Body of pancreas (tissue), 4 donors: ENCODE data around the gene SMYD1. TPM values are rescaled to one million over a fixed set of nuclear protein-coding genes. Genes with fewer than 3 reads are reported as not detected.

Source experiments
- ATAC-seq: fragments of 150-250 bp; one replicate; pipeline ENCODE4 v1.9.1; 2016
- DNase-seq, 4 donors: peaks; one replicate each; pipeline ENCODE4 v3.0.0-alpha.2; 2019
- H3K27ac ChIP-seq, 4 donors: fragments of 200-600 bp; sonication (generic); 1 replicate in 3 of 4; 2 replicates in 1 of 4; pipeline versions ENCODE4 v1.5.1 to v1.6.1; 2016 to 2019; ENCODE audit warnings: mild to moderate bottlenecking in 1 of 4, mixed read lengths in 1 of 4, moderate library complexity in 1 of 4
- H3K27me3 ChIP-seq, 2 donors: fragments of 200-600 bp; sonication (generic); one replicate each; pipeline ENCODE4 v1.6.0; 2016; ENCODE audit warnings: mild to moderate bottlenecking in 1 of 2
- H3K36me3 ChIP-seq, 2 donors: fragments of 200-600 bp; sonication (generic); replicated peaks in 1 of 2; 2 replicates each; pipeline ENCODE4 v1.5.1; 2016; ENCODE audit warnings: low read depth in 2 of 2; ENCODE audit not compliant: insufficient read depth in 1 of 2
- H3K4me1 ChIP-seq: fragments of 200-600 bp; sonication (generic); one replicate; pipeline ENCODE4 v1.6.0; 2016
- H3K4me3 ChIP-seq, 2 donors: fragments of 200-600 bp; sonication (generic); 1 replicate in 1 of 2; 2 replicates in 1 of 2; pipeline ENCODE4 v1.5.1; 2016 to 2019
- H3K9me3 ChIP-seq, 3 donors: fragments of 200-600 bp; sonication (generic); 1 replicate in 2 of 3; 2 replicates in 1 of 3; pipeline ENCODE4 v1.5.1; 2016
- POLR2A ChIP-seq, 3 donors: fragments of 450-650 bp; IDR thresholded peaks; one replicate each; pipeline ENCODE4 v1.6.1; 2016; ENCODE audit warnings: antibody characterized with exemption in 3 of 3, mild to moderate bottlenecking in 2 of 3
- WGBS, 2 donors: methylation state at CpG; one replicate each; pipeline ENCODE4 v1.1.5; 2017; 5-methylcytosine and 5-hydroxymethylcytosine counted together
- intact Hi-C: fragments of 100-400 bp; cut with DNase I; formaldehyde crosslinking; loops from one replicate; pipeline ENCODE4 v1.15.1; 2023
- total RNA-seq, 2 donors: library from RNA; depleted of rRNA; stranded (reverse); fragments of >200 nt; gene quantifications; one replicate each; pipeline ENCODE4 v1.1.0, GENCODE V29; 2016
- TF ChIP-seq, protein P1 (sequence below), 7 experiments: fragments of 450-650 bp in 4 of 7; fragments of 200-600 bp in 3 of 7; sonication (generic) in 3 of 7; IDR thresholded peaks; one replicate each; pipeline ENCODE4 v1.5.1; 2016 to 2019; ENCODE audit warnings: antibody characterized with exemption in 7 of 7

The SMYD1 gene
- total RNA-seq, 2 donors from 2014 or later, result not detected

DNA sequence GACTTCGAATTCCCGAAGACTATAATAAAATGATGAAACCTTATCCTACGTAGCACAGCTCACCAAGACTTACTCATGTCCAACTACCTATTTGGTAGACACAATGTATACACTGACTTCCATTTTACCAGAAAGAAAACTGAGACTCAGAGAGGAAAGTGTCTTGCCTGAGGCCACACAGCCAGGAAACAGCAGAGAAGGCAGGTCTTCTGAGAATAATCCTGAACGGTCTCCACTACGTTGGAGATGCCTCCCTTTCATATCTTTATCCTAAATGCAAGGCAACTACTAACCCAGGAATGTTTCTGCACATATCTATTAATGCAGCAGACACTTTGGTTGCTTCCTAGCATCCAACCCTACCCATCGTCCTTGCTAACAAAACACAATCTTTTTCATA is 72.2 kb downstream of the SMYD1 start:
- WGBS, 2 donors, result 64 to 76% methylated on average over 6 of the region's 6 CpGs

DNA sequence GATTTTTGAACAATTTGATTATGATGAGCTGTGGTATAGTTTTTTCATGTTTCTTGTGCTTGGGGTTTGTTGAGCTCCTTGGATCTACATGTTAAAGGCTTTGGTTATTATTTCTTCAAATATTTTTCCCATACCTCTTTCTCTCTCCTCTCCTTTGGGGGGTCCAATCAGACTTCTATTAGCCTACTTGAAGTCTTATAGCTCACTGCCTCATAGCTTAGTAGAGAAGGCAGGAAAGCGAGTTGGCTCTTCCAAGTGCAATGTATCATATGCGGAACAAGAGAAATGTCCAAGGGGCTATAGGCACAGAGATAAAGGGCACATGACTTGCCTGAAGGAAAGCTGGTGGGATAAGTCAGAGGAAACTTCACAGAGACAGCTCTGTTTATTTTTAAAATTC is 74.3 kb downstream of the SMYD1 start:
- no peak for ATAC-seq
- 89 to 90% methylated on average over 2 of the region's 2 CpGs for WGBS, 2 donors
- Histone ChIP-seq H3K27me3 (no peaks in the 10 kb centered on the region), H3K27ac (no peak overlapping the region), H3K36me3 (no peaks in the 10 kb centered on the region), H3K4me3 (no peak overlapping the region), H3K9me3 (no peaks in the 10 kb centered on the region), H3K4me1 (no peaks in the 10 kb centered on the region)
- intact Hi-C loops, result no loop called here
- DNase-seq, result no peak
- TF ChIP-seq, protein P1, sequence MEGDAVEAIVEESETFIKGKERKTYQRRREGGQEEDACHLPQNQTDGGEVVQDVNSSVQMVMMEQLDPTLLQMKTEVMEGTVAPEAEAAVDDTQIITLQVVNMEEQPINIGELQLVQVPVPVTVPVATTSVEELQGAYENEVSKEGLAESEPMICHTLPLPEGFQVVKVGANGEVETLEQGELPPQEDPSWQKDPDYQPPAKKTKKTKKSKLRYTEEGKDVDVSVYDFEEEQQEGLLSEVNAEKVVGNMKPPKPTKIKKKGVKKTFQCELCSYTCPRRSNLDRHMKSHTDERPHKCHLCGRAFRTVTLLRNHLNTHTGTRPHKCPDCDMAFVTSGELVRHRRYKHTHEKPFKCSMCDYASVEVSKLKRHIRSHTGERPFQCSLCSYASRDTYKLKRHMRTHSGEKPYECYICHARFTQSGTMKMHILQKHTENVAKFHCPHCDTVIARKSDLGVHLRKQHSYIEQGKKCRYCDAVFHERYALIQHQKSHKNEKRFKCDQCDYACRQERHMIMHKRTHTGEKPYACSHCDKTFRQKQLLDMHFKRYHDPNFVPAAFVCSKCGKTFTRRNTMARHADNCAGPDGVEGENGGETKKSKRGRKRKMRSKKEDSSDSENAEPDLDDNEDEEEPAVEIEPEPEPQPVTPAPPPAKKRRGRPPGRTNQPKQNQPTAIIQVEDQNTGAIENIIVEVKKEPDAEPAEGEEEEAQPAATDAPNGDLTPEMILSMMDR (IDR thresholded peaks at IDR 0.05), result no peak
- TF ChIP-seq POLR2A (IDR thresholded peaks at IDR 0.05), result no peak

More for the DNA sequence above, 72.2 kb downstream of the SMYD1 start:
- H3K27ac ChIP-seq, result no peak overlapping the region
- no peaks in the 10 kb centered on the region for H3K4me1 ChIP-seq
- intact Hi-C loops, result no loop called here
- H3K36me3 ChIP-seq, result no peaks in the 10 kb centered on the region
- H3K27me3 ChIP-seq, result no peaks in the 10 kb centered on the region
- ATAC-seq, result no peak
- DNase-seq, result no peak
- TF ChIP-seq, protein P1 (IDR thresholded peaks at IDR 0.05), result no peak
- no peak for TF ChIP-seq POLR2A (IDR thresholded peaks at IDR 0.05)
- no peaks in the 10 kb centered on the region for H3K9me3 ChIP-seq
- H3K4me3 ChIP-seq, result no peak overlapping the region

DNA sequence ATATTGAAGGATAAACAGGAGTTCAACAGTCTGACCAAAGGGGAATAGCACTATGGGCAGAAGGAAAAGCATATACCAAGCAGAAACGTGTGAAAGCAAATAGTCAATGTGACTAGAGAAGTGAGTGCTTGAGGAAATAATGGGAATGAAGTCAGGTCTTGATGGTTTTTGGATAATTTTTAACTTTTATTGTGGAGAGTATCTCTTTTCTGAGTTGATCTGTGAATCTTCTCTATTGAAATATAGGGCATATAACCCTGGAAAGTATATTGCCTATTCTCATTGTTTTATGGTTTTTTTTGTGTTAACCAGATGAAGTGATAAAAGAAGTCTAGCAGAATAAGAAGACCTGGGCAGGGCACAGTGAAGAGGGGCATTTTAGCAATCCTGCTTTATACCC is 76.6 kb downstream of the SMYD1 start:
- Histone ChIP-seq H3K9me3 (peaks cover 0 to 5% (median 0%) of the 10 kb centered on the region in 3 donors), H3K27me3 (no peaks in the 10 kb centered on the region), H3K4me3 (no peak overlapping the region), H3K36me3 (no peaks in the 10 kb centered on the region), H3K27ac (no peak overlapping the region), H3K4me1 (no peaks in the 10 kb centered on the region)
- DNase-seq (no peak), ATAC-seq (no peak)
- TF ChIP-seq, protein P1 (IDR thresholded peaks at IDR 0.05), result no peak
- TF ChIP-seq POLR2A (IDR thresholded peaks at IDR 0.05), result no peak
- WGBS, 2 donors, result 41 to 68% methylated on average over 1 of the region's 1 CpG
- intact Hi-C loops, result no loop called here

DNA sequence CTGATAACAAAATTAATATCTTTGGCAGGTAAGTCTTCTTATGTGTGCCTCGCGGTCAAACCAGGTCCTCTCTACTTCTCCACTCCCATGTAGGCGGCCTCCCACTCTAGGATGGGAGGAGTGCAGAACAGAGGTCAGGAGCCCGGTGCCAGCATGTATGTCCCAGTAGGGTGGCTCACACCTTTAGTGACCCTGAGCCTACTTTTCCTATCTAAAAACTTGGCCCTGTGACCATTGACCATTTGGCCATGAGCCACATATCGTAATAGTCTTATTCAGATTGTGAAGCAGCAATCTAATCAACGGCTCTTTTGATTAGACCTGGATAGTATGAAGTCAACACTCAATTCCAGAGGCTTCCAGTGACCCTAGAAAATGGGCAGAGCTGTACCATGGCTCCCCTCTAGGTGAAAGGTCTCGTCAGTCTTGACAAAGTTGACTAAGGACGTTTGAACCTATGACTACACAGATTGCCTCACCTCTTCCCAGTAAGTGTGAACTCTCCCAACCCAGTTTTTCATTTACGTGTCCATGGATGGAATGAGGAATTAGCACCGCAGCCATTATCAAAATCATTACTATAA is 77.4 kb downstream of the SMYD1 start:
- no peaks in the 10 kb centered on the region for H3K4me1 ChIP-seq
- no peak overlapping the region for H3K27ac ChIP-seq
- 74 to 76% methylated on average over 10 of the region's 10 CpGs for WGBS, 2 donors
- DNase-seq (no peak), ATAC-seq (no peak)
- TF ChIP-seq POLR2A (IDR thresholded peaks at IDR 0.05), result no peak
- TF ChIP-seq, protein P1 (IDR thresholded peaks at IDR 0.05), result no peak
- H3K36me3 ChIP-seq, result no peaks in the 10 kb centered on the region
- H3K9me3 ChIP-seq, result peaks cover 0 to 5% (median 0%) of the 10 kb centered on the region in 3 donors
- H3K4me3 ChIP-seq, result no peak overlapping the region
- H3K27me3 ChIP-seq, result no peaks in the 10 kb centered on the region
- intact Hi-C loops, result no loop called here

DNA sequence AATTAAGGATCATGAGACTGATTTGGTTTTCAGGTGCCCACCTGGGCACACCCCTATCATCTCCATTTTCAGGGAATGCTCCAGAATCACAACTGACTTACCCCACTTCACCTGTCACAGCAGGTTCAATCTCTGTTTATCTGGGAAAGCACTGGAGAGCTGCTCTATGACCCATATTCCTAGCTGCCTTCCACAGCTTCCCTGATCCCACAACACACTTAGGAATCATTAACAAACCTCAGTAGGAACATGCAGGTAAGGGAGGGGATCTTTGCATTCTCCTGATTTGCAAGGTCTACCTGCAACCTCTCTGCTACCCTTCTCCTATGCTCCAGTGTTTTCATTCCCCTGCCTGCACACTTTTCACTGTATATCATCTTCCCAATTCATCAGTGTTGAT is 79.0 kb downstream of the SMYD1 start:
- Histone ChIP-seq H3K27ac (no peak overlapping the region), H3K27me3 (no peaks in the 10 kb centered on the region), H3K4me1 (no peaks in the 10 kb centered on the region), H3K9me3 (peaks cover 0 to 5% (median 0%) of the 10 kb centered on the region in 3 donors), H3K36me3 (no peaks in the 10 kb centered on the region), H3K4me3 (no peak overlapping the region)
- DNase-seq (no peak), ATAC-seq (no peak)
- no peak for TF ChIP-seq POLR2A (IDR thresholded peaks at IDR 0.05)
- TF ChIP-seq, protein P1 (IDR thresholded peaks at IDR 0.05), result no peak
- intact Hi-C loops, result no loop called here
